Lower leg skin (tissue), 4 donors: Measurements from ENCODE around the gene SH3RF2. TPM values are rescaled to one million over a fixed set of nuclear protein-coding genes. Genes with fewer than 3 reads are reported as not detected.

Source experiments
- DNase-seq, 2 donors: peaks; one replicate each; pipeline ENCODE4 v3.0.0-alpha.2; 2019; ENCODE audit warnings: low spot score in 2 of 2
- H3K4me3 ChIP-seq: fragments of 200-600 bp; sonication (generic); 2 replicates; pipeline ENCODE4 v1.5.1; 2017; ENCODE audit warnings: mild to moderate bottlenecking, low read depth; ENCODE audit not compliant: poor library complexity, severe bottlenecking
- CTCF ChIP-seq, 3 donors: fragments of 450-650 bp; IDR thresholded peaks; one replicate each; pipeline ENCODE4 v1.5.1; 2016; ENCODE audit warnings: antibody characterized with exemption in 3 of 3, mild to moderate bottlenecking in 3 of 3, moderate library complexity in 2 of 3
- POLR2A ChIP-seq, 2 donors: fragments of 450-650 bp; IDR thresholded peaks; one replicate each; pipeline ENCODE4 v1.6.1; 2016 to 2017; ENCODE audit warnings: antibody characterized with exemption in 2 of 2, mild to moderate bottlenecking in 1 of 2, moderate library complexity in 1 of 2
- WGBS, 2 donors: methylation state at CpG; one replicate each; pipeline ENCODE4 v1.1.5; 2018; 5-methylcytosine and 5-hydroxymethylcytosine counted together
- intact Hi-C: fragments of 100-400 bp; cut with DNase I; formaldehyde crosslinking; loops from one replicate; pipeline ENCODE4 v1.15.0; 2023; ENCODE audit warnings: low total_unique reads
- total RNA-seq, 4 donors: library from RNA; depleted of rRNA; stranded (reverse); fragments of >200 nt; gene quantifications; one replicate each; pipeline ENCODE4 v1.1.0, GENCODE V29; 2016

Gene SH3RF2
- total RNA-seq, 4 donors from 2014 or later = 109 to 169 (median 121) TPM

- no peak for DNase-seq
- 79 to 90% methylated on average over 1 of the region's 1 CpG for WGBS, 2 donors
- H3K4me3 ChIP-seq = no peak overlapping the region
- no peak for TF ChIP-seq POLR2A (IDR thresholded peaks at IDR 0.05)
- TF ChIP-seq CTCF (IDR thresholded peaks at IDR 0.05) = no peak
- intact Hi-C loops = no loop called here
Measured at GRCh38 chr5:146109379-146109778, 173.0 kb downstream of the SH3RF2 start.

- intact Hi-C loops = no loop called here
- WGBS, 2 donors = 72 to 80% methylated on average over 1 of the region's 1 CpG
- DNase-seq = no peak
- H3K4me3 ChIP-seq = no peak overlapping the region
- no peak for TF ChIP-seq POLR2A (IDR thresholded peaks at IDR 0.05)
- TF ChIP-seq CTCF (IDR thresholded peaks at IDR 0.05) = no peak
Measured at GRCh38 chr5:146111409-146111808, 175.0 kb downstream of the SH3RF2 start.

- WGBS, 2 donors = 85 to 91% methylated on average over 5 of the region's 5 CpGs
- H3K4me3 ChIP-seq = no peak overlapping the region
- intact Hi-C loops = no loop called here
- no peak for TF ChIP-seq CTCF (IDR thresholded peaks at IDR 0.05)
- no peak for TF ChIP-seq POLR2A (IDR thresholded peaks at IDR 0.05)
- DNase-seq = no peak
Measured at GRCh38 chr5:146112476-146112875, 176.1 kb downstream of the SH3RF2 start.

Other genes starting within 250 kb of the SH3RF2 start
- 1 to 10 TPM; 2.9 to 6.4 (median 4.7) TPM for gene PRELID2, start 101.2 kb upstream of the SH3RF2 start, total RNA-seq
- gene GRXCR2, start 63.6 kb upstream of the SH3RF2 start, total RNA-seq = under 1 TPM in 3 of 4 donors, not detected in 1; 0.46 to 0.69 (median 0.65) TPM
- not detected for gene PLAC8L1, start 169.0 kb downstream of the SH3RF2 start, total RNA-seq
- 10 to 100 TPM; 46.1 to 57.3 (median 50.1) TPM for gene LARS1, start 246.1 kb downstream of the SH3RF2 start, total RNA-seq